H9 (cell line): ENCODE measurements around the gene GALNT4. TPM values are rescaled to one million over a fixed set of nuclear protein-coding genes. Genes with fewer than 3 reads are reported as not detected.

Experiments
- DNase-seq: peaks from one replicate; pipeline ENCODE4 v3.0.0-alpha.2; 2017
- H2AFZ ChIP-seq: one replicate; pipeline ENCODE4 v1.6.1; 2013; ENCODE audit warnings: mild to moderate bottlenecking, low read length, control low read depth, moderate library complexity
- H2AK5ac ChIP-seq: 2 replicates; pipeline ENCODE4 v1.6.1; 2013; ENCODE audit warnings: low read length, control low read depth, mixed read lengths; ENCODE audit not compliant: insufficient read length
- H2BK120ac ChIP-seq: one replicate; pipeline ENCODE4 v1.6.1; 2013; ENCODE audit warnings: low read depth, mild to moderate bottlenecking, low read length, control low read depth, inconsistent platforms; ENCODE audit not compliant: poor library complexity, severe bottlenecking
- H2BK12ac ChIP-seq: 2 replicates; pipeline ENCODE4 v1.6.1; 2013; ENCODE audit warnings: low read length, control low read depth, mixed read lengths, low read depth; ENCODE audit not compliant: insufficient read length
- H2BK15ac ChIP-seq: 2 replicates; pipeline ENCODE4 v1.6.1; 2013; ENCODE audit warnings: low read depth, low read length, control low read depth
- H2BK20ac ChIP-seq: one replicate; pipeline ENCODE4 v1.6.1; 2013; ENCODE audit warnings: low read depth, mild to moderate bottlenecking, low read length, control low read depth, inconsistent platforms; ENCODE audit not compliant: poor library complexity, severe bottlenecking
- H2BK5ac ChIP-seq: 2 replicates; pipeline ENCODE4 v1.6.1; 2013; ENCODE audit warnings: low read length, control low read depth, mixed read lengths; ENCODE audit not compliant: insufficient read length
- H3K14ac ChIP-seq: 2 replicates; pipeline ENCODE4 v1.6.1; 2013; ENCODE audit warnings: low read length, control low read depth; ENCODE audit not compliant: insufficient read depth
- H3K18ac ChIP-seq: 2 replicates; pipeline ENCODE4 v1.6.1; 2013; ENCODE audit warnings: low read depth, mild to moderate bottlenecking, mixed read lengths, low read length, control low read depth; ENCODE audit not compliant: insufficient read length
- H3K23ac ChIP-seq: 2 replicates; pipeline ENCODE4 v1.6.1; 2013; ENCODE audit warnings: low read length, control low read depth, mixed read lengths, low read depth; ENCODE audit not compliant: insufficient read length
- H3K23me2 ChIP-seq: 2 replicates; pipeline ENCODE4 v1.6.1; 2013; ENCODE audit warnings: low read depth, mild to moderate bottlenecking, mixed read lengths, low read length, control low read depth; ENCODE audit not compliant: insufficient read length, poor library complexity, severe bottlenecking
- H3K27ac ChIP-seq: 2 replicates; pipeline ENCODE4 v1.5.1; 2013; ENCODE audit warnings: low read length, control low read depth, mixed read lengths, low read depth; ENCODE audit not compliant: insufficient read length
- H3K27me3 ChIP-seq: 2 replicates; pipeline ENCODE4 v1.6.1; 2013; ENCODE audit warnings: low read length, control low read depth, inconsistent platforms; ENCODE audit not compliant: insufficient read depth
- H3K4ac ChIP-seq: 2 replicates; pipeline ENCODE4 v1.6.1; 2013; ENCODE audit warnings: low read depth, mild to moderate bottlenecking, control low read depth, inconsistent platforms, low read length, moderate library complexity
- H3K4me1 ChIP-seq: 2 replicates; pipeline ENCODE4 v1.6.1; 2013; ENCODE audit warnings: low read length, control low read depth, inconsistent platforms; ENCODE audit not compliant: insufficient read depth
- H3K4me2 ChIP-seq: 2 replicates; pipeline ENCODE4 v1.6.1; 2013; ENCODE audit warnings: low read length, control low read depth, mixed read lengths; ENCODE audit not compliant: insufficient read length, insufficient read depth
- H3K56ac ChIP-seq: 2 replicates; pipeline ENCODE4 v1.6.1; 2013; ENCODE audit warnings: low read depth, mild to moderate bottlenecking, mixed read lengths, low read length, control low read depth; ENCODE audit not compliant: insufficient read length
- H3K79me1 ChIP-seq: 2 replicates; pipeline ENCODE4 v1.6.1; 2013; ENCODE audit warnings: low read depth, mild to moderate bottlenecking, moderate library complexity, low read length, control low read depth, inconsistent platforms; ENCODE audit not compliant: insufficient read depth, poor library complexity, severe bottlenecking
- H3K79me2 ChIP-seq: 2 replicates; pipeline ENCODE4 v1.6.1; 2013; ENCODE audit warnings: low read length, control low read depth, inconsistent platforms; ENCODE audit not compliant: insufficient read depth
- H3K9ac ChIP-seq: 2 replicates; pipeline ENCODE4 v1.6.1; 2013; ENCODE audit warnings: low read length, control low read depth, mixed read lengths; ENCODE audit not compliant: insufficient read length; ENCODE audit errors: extremely low read depth
- H3K9me3 ChIP-seq: one replicate; pipeline ENCODE4 v1.6.1; 2013; ENCODE audit warnings: low read depth, low read length, inconsistent platforms; ENCODE audit not compliant: control insufficient read depth
- H3T11ph ChIP-seq: one replicate; pipeline ENCODE4 v1.6.1; 2013; ENCODE audit warnings: mild to moderate bottlenecking, low read length, control low read depth, inconsistent platforms
- H4K20me1 ChIP-seq: one replicate; pipeline ENCODE4 v1.6.1; 2013; ENCODE audit not compliant: control insufficient read depth, insufficient read length, insufficient read depth
- H4K5ac ChIP-seq: 2 replicates; pipeline ENCODE4 v1.6.1; 2013; ENCODE audit warnings: low read depth, mild to moderate bottlenecking, mixed read lengths, low read length, control low read depth; ENCODE audit not compliant: insufficient read length
- H4K8ac ChIP-seq: replicated peaks from 2 replicates; pipeline ENCODE4 v1.6.1; 2013; ENCODE audit warnings: low read length, control low read depth, mixed read lengths, low read depth; ENCODE audit not compliant: insufficient read length
- H4K91ac ChIP-seq: 2 replicates; pipeline ENCODE4 v1.6.1; 2013; ENCODE audit warnings: low read depth, mild to moderate bottlenecking, moderate library complexity, mixed read lengths, low read length, control low read depth; ENCODE audit not compliant: insufficient read length
- H3K27ac Mint-ChIP-seq, 3 experiments: 2 replicates in 2 of 3; 3 replicates in 1 of 3; pipeline ENCODE4 v1.8.0; 2020 to 2021; ENCODE audit warnings: mixed read lengths in 3 of 3, mild to moderate bottlenecking in 1 of 3, moderate library complexity in 1 of 3
- H3K27me3 Mint-ChIP-seq: 2 replicates; pipeline ENCODE4 v1.8.0; 2021; ENCODE audit warnings: low read depth, mild to moderate bottlenecking, moderate library complexity, mixed read lengths
- H3K36me3 Mint-ChIP-seq, 3 experiments: 2 replicates in 2 of 3; 3 replicates in 1 of 3; pipeline ENCODE4 v1.8.0; 2020 to 2021; ENCODE audit warnings: low read depth in 3 of 3, mixed read lengths in 3 of 3; ENCODE audit not compliant: insufficient read depth in 1 of 3
- H3K4me1 Mint-ChIP-seq, 2 experiments: 2 replicates each; pipeline ENCODE4 v1.8.0; 2020; ENCODE audit warnings: mixed read lengths in 2 of 2
- H3K4me3 Mint-ChIP-seq, 2 experiments: 2 replicates in 1 of 2; 3 replicates in 1 of 2; pipeline ENCODE4 v1.8.0; 2020 to 2021; ENCODE audit warnings: mild to moderate bottlenecking in 2 of 2, mixed read lengths in 2 of 2, moderate library complexity in 1 of 2
- H3K9me3 Mint-ChIP-seq, 2 experiments: 2 replicates in 1 of 2; 3 replicates in 1 of 2; pipeline ENCODE4 v1.8.0; 2020; ENCODE audit warnings: mild to moderate bottlenecking in 2 of 2, mixed read lengths in 2 of 2, moderate library complexity in 1 of 2
- CTCF ChIP-seq: fragments of 200-600 bp; sonication (generic); conservative IDR thresholded peaks from 3 replicates; pipeline ENCODE4 v1.8.0; 2021; ENCODE audit warnings: antibody characterized with exemption, mild to moderate bottlenecking
- WGBS: extraction: QIAGEN DNeasy Blood & Tissue Kit; methylation state at CpG from one replicate; pipeline ENCODE4 v1.1.7; 2013; ENCODE audit warnings: missing lambda C conversion rate, low lambda C conversion rate, mixed read lengths; ENCODE audit not compliant: insufficient read length; ENCODE audit errors: extremely low coverage; 5-methylcytosine and 5-hydroxymethylcytosine counted together
- total RNA-seq: library from RNA; stranded (reverse); gene quantifications from 2 replicates; pipeline ENCODE4 v1.2.1, GENCODE V29; 2021

GALNT4 gene
- total RNA-seq, 1 experiment from 2014 or later, result 3.1 TPM

- no peaks in the 10 kb centered on the region for H3K23me2 ChIP-seq
- no peak for DNase-seq
- no peak overlapping the region for H2AK5ac ChIP-seq
- no peak overlapping the region for H4K91ac ChIP-seq
- H4K5ac ChIP-seq, result no peak overlapping the region
- no peak for TF ChIP-seq CTCF
- H3K27me3 Mint-ChIP-seq, result no peaks in the 10 kb centered on the region
- no peak overlapping the region for H2BK12ac ChIP-seq
- H3T11ph ChIP-seq, result no peak overlapping the region
- no peaks in the 10 kb centered on the region for H4K20me1 ChIP-seq
- no peak overlapping the region for H3K56ac ChIP-seq
- no peak overlapping the region for H3K14ac ChIP-seq
- no peak overlapping the region for H2BK15ac ChIP-seq
- 0 out of 5 replicates have a peak, but pooled peaks cover 0 to 4% of the 10 kb centered on the region in 2 experiments for H3K9me3 Mint-ChIP-seq
- H2BK5ac ChIP-seq, result no peak overlapping the region
- no peak overlapping the region for H3K4me2 ChIP-seq
- no peak overlapping the region for H2BK20ac ChIP-seq
- H3K4me1 ChIP-seq, result no peaks in the 10 kb centered on the region
- H3K27ac Mint-ChIP-seq, result no peak overlapping the region
- no peak overlapping the region for H3K27ac ChIP-seq
- H3K4me3 Mint-ChIP-seq, result no peak overlapping the region
- WGBS, result no CpG with 5 or more reads among the region's 2 CpGs
- no peak overlapping the region for H4K8ac ChIP-seq
- no peaks in the 10 kb centered on the region for H3K79me1 ChIP-seq
- H3K36me3 Mint-ChIP-seq, result 0 out of 7 replicates have a peak, but pooled peaks cover 0 to 4% (median 0%) of the 10 kb centered on the region in 3 experiments
- no peaks in the 10 kb centered on the region for H3K4me1 Mint-ChIP-seq
- H2AFZ ChIP-seq, result no peak overlapping the region
- H3K4ac ChIP-seq, result no peak overlapping the region
- no peak overlapping the region for H3K18ac ChIP-seq
- H3K79me2 ChIP-seq, result no peaks in the 10 kb centered on the region
- H3K9ac ChIP-seq, result no peak overlapping the region
- no peaks in the 10 kb centered on the region for H3K9me3 ChIP-seq
- no peak overlapping the region for H2BK120ac ChIP-seq
- no peaks in the 10 kb centered on the region; the same call in 1 of the 2 replicates for H3K27me3 ChIP-seq
- H3K23ac ChIP-seq, result no peak overlapping the region
Observed at GRCh38 chr12:89556976-89557375, 32.4 kb upstream of the GALNT4 start.
